HG03045 (cell line): ENCODE data around the gene PARD6G.

ENCODE experiments used
- ATAC-seq: cut with Tn5 transposase; IDR thresholded peaks from one replicate; pipeline ENCODE4 v1.9.1; 2021; ENCODE audit warnings: mild to moderate bottlenecking, moderate library complexity; ENCODE audit not compliant: unreplicated experiment

The PARD6G gene

DNA sequence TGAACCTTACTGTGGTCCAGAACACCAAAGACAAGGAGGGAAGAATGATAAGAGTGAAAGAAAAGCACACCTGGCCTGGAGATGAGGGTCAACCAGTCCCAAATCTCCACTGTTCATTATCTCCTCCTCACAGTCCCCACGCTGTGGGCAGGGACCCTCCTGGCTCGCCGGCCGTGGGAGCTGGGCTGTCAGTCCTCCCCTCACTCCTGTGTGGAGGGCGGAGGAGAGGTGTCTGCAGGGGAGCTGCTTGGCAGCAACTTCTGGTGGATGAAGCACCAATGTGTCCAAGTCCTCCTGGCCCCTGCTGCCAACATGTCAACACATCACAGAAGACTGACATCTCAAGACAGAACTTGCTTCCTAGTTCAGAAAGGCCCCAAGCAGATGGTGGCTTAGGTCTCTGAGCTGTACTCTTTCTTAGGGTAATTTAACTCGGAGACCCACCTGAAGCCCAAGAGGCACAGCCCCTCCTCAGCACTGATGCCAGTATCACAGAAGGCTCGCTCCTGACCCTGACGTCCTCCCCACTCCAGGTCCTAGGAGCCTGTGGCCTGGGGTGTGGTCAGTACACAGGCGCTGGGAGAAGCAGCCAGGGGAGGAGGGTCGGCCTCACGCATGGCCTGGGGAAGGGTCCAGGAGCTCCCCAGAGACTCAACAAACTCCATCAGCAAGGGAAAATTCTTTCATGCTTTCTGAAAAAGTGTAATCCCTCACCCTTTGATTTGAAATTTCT, 54.5 kb downstream of the PARD6G start:
- ATAC-seq: no peak

DNA sequence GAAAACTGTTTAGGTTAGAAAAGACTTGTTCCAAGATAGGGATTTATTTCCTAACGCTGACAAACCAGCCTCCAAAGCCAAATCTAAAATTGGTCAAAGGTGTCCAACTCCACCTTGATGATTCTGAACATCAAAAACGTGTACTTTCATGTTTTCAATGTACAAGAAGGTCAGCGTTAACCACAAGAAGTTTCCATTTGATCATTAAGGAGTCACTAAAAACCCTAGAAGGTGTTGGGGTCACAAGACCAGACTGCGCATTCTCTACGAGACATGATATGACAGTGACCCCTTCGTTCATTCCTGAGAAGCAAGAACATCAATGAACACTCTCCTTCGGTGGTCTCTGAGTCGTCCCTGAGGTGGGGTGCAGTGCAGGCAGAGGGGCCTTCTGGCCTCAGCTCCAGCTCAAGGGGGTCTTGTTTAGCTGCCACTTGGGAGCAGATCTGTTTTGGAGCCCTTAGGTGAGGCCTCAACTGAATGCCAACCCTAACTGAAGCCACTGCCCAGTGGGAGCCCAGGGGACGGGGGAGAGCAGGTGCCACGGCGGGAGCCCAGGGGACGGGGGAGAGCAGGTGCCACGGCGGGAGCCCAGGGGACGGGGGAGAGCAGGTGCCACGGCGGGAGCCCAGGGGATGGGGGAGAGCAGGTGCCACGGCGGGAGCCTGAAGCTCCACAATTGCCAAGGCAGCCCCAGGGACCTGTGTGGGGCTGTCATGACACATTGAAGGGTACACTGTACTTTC, 55.2 kb downstream of the PARD6G start:
- ATAC-seq: no peak

DNA sequence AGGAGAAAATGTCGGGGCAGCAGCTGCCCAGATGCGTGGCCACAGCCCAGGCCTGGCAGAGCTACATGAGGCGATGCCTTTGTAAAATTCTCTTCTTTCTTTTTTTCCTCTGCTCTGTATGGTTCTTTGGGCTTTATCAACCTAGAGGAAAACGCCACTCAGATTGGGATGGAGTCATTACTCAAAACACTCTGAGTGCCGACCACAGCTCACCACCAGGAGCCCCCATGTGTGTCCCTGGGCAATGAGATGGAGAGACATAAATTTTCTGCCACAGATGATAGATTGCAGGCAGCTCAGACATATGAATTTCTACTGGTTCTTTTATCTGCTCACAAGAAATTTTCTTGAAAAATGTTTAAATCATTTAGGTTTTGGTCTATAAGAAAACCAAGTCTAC, 56.0 kb downstream of the PARD6G start:
- no peak for ATAC-seq

DNA sequence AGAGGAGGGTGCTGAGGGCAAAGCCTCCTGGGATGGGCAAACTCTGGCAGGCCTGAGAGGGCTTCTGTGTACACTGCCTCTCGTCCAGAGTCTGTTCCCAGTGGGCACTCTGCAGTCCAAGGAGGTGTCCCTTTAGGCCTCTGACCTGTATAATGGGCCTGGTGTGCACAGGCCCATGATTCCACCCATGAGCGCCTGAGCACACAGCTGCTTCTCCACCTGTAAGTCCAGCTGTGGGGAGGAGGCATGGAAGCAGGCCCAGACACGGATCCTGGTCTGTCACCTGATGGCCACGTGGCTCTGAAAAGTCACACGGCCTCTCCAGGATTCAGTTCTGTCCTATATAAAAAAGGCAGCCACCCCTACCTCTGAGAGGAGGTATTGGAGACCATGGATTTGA, 57.0 kb downstream of the PARD6G start:
- ATAC-seq: no peak

DNA sequence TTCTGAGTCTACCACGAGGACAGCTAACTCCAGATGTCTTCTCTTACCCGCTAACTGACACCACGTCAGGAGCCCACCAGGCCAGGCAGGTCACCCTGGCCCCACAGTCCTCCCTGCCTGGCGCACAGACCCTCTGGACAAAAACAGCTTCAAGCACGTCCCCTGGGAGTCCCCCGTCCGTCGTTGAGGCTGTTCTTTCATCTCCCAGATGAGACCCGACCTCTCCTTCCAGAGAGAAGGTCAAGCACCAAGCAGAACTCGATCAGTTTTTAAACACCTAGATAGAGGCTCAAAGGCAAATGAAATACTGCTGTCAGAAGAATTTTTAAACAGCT, 57.8 kb downstream of the PARD6G start:
- ATAC-seq: no peak

DNA sequence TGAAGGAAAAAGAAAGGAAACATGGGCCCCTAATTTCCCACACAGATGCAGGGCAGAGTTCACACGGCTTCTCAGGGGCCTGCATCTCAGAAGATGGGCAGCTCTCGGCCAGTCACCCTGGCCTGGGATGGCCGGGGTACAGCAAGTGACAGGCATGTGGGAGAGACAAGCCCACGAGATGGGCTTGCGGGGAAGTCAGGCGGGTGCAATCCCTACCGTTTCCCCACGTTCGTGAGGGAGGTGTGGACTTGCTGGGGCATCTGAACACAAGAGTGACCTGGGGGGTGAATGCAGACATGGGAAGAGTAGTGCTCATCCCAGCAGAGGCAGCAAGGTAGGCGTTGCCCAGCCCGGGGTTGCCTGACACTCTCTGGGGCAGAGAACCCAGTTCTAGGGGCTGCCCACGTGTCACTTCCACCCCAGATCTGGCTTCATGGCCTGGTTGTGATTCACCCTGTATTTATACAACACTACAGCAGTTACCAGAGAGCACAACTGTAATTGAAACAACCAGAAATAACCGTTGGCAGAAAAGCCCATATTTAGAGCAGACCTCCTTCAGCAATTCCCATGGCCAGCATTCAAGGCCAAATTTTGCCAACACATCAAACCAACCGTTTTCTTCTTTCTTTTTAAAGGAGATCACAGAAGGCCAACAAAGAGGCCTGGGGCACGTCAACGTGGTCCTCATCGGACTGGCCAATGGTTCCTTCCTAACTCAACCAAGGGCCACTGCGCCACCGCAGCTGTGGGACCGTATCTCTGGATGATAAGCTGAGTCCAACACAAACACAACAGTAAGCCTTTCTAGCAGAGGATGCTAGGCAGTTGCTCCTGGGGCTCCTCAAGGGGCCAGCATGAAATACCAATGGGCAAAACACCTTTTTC, 58.4 kb downstream of the PARD6G start:
- no peak for ATAC-seq

DNA sequence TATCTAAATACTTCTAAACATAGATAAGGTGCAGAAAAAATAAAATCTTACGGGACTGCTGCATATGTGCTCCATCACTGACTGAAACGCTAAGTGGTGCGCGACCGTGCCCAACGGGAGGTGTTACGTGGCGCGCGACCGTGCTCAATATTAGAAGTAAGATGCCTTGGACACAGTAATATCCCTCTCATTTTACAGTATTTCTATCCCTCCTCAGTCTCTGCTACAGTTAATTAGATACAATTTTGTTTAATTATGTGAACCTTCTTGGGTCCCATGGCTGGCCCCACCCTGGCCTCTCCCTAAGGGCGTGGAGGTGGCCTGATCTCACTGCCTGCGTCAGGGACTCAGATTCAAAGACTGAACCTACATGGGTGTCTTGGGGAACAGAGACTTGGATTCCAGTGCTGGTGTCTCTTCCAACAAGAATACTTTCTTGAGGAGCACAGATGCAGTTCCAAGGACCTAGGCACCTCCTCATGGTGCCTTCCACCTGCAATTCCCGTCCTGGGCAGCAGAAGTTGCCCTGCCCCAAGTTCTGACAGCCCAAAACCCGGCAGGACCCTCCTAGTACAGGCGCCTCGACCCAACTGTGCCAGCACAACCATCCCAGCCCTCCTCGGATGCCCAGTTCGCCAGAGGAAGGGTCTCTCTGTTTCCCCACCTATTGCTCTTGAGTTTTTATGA, 59.2 kb downstream of the PARD6G start:
- no peak for ATAC-seq

DNA sequence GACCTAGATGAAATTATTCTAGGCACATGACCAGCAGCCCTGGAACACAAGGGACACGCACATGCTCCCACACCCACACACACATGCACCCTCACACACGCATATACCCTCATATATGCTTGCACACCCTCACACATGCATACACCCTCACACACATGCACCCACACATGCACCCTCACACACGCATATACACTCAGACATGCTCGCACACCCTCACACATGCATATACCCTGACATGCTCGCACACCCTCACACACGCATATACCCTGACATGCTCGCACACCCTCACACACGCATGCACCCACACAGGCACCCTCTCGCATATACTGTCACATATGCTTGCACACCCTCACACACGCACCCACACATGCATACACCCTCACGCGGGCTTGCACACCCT, 61.8 kb downstream of the PARD6G start:
- ATAC-seq: no peak

DNA sequence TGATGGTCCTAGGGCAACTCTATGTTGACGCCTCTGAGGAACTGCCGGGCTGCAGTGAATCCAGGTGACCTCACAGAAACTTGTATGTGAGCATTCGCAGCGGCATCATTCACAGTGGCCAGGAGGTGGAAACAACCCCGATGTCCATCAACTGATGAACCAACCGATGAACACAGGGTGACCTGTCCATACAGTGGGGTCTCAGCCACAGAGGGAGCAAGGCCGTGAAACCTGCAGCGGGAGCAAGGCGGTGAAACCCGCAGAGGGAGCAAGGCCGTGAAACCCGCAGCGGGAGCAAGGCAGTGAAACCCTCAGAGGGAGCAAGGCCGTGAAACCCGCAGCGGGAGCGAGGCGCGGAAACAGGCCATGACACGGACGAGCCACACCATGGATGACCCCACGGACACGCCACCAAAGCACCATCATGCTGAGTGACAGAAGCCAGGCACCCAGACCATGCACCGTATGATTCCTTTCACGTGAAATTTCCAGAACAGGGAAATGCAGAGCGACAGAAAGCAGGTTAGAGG, 63.0 kb downstream of the PARD6G start:
- no peak for ATAC-seq

DNA sequence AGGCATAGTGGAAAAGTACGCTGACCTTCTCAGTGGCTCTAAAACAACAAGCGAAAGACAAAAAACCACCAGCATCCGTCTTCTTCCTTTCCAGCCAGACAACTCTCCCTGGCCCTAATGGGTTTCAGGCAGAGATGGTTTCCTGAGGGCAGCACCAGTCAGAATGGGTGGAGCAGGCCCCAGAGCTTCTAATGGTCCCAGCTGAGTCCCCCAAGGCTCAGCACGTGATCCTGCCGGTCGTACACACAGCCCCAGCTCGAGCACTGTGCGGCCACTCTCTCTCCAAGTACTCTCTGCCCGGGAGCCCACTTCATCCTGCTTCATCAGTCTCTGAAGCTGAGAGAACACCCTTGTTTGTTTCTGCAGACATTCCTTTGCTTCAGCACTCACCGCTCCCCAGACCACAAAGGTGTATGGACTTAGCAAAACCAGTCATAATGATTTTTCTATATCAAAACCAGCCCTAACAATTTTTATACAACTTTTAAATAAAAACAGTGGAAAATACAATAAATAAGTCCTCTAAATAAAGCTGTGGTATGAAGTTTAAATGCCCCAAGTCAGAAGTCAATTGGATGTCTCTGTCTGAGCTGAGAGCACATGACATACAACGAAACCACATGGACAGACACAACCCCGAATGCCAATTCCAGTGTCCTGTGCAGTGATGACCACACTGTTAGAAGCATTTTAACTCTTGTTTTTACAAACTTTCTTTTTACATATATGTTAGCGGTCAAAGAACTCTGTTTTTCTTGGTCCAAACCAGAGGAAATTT, 63.9 kb downstream of the PARD6G start:
- no peak for ATAC-seq

DNA sequence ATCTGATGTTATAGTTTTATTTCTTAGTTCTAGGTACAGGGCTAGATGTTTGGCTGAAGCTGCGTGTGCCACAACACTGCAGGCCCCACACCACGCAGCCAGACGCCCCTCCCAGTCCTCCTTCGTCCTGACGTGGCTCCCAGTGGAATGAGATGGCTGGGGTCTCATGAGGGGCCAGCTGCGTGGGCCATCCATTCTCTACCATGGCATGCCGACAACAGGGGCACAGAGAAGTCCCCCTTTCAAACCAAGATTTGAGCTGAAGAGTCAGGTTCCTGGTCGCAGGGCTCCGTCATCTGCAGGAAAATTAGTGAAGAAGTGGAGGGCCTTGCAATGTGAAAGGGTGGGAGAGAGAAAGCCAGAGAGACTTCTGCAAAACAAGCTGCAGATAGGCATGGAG, 64.5 kb downstream of the PARD6G start:
- no peak for ATAC-seq

DNA sequence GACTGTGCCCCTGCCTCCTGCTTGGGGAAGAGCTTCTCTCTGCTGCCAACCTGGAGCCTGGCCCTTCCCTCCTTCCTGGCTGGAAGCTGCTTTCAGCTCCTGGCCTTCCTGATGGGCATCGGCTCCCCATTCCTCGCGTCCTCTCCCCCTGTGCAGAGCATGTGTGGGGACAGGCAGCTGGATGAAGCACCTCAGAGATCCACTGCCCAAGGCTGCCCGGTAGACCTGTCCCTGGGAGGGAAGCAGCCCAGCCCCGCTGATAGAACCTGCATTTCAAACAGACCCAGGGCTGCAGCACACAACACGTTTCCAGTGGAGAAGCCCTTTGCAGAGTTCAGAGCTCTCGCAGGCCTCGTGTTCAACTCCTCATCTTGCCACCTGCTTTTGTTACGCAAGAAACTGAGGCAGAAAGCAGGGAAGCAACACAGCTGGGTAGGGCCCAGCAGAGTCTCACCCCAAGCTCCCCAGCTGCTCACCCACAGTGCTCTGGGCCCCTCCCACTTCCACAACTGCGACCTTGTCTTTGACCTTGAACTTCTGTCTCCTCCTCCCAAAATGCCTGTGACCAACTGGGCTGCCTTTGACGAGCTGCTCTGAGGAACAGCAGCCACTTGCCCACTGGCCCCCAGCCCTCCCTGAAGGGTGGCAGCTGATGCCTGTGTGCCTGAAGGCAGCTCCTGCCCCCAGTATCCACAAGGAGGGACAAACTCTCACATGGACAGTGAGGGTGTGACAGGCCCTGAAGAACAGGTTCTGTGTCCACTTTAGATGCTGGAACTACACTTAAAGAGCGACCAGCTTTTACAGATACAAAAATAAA, 65.5 kb downstream of the PARD6G start:
- no peak for ATAC-seq

DNA sequence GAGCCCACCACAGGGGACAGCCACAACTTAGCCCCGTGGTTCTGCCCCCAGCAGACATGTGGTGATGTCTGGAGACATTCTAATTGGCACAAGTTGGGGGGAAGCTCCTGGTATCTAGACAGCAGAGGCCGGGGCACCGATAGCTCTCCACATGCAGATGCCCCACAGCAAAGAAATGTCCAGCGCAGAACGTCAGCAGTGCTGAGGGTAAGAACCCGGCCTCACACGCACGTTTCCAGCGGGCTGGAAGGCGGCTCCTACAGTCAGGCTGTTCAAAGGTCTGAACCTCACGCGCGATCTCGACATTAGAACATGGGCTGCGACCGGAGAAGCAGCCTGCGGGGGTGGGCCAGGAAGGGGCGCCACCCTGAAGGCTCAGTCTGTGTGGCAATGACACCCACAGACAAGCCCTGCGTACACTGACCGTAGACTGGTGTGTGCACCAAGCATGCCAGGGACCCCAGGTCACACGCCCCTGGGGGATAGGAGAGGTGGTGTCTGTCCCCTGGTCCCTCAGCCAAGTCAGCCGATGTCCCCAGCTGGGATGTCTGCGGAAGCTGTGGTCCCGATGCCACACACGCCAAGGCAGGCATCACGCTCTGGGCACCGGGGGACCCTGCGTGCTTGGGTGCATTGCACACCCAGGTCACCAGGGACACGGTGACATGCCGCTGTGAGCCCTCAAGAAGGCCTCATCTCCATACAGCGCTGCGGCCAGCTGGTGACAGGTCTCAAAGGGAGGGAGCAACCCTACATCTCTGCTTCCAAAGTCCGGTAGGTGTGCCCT, 66.3 kb downstream of the PARD6G start:
- no peak for ATAC-seq

DNA sequence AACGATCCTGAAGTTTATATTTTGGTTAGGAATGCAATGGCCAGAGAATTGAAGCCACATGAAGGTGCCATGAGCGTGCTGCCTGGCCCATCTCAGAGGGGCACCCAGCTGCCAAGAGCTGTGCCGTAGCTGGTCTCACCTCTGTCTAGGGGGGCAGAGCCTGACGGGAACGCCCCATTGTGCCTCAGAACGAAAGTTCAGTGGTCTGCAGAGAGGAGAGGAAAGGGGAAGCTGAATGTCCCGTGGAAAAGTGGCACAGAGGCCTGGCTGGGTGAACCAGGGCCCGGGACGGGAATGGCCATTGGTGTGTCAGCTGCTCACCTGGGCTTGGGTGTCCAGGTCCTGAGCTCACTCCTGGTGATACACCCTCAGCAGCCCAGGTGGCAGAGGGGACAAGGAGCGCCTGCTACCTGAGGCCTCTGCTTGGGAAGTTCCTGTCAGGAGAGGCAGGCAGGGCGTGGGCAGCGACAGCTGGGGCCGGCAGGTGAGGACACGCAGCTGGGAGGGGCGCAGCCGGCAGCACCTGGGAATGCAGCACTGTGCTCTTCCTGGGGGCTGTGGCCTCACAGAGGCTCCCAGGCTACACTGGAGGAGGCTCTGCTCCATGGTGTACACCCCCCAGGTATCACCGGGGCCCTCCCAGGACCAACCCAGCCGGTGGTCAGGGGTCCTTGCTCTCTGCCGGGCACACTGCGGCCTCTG, 67.3 kb downstream of the PARD6G start:
- ATAC-seq: no peak

DNA sequence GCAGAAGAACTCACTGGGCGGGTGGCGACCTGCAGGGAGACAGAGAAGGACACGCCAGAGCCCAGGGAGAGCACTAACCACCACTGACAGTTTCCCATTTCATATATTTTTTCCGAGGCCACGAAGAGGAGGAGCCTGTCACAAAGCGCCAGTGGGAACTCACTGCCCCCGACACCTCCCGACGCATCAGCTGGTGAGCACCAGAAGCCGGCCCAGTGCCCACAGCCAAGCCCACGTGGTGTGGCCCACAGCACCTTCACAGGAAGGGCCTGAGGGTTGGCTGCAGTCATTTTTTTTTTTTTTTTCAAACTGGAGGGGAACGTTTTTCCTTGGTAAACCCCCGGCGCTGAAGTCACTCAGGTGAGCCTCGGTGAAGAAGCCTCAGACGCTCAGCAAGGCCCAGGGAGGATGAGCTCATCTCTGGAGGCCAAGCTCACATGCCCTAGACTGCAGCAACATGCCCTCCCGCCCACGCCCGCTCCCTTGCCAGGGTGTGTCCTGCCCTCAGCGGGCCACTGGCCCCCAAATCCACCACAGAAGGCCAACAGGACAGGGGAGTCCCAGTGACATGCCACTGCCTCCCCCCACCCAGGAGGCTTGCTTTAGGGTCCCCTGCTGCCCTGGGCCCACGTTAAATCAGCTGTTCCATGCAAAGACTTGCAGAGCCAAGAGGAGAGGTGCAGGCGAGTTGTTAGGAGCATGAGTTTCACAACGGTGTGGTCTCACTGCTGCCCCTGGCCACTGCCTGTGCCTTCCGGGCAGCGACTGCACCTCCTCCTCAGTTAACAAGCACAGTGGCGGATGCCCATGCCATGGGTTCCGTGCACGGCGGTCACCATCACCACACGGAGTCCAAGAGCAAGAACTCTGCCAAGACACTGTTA, 68.1 kb downstream of the PARD6G start:
- no peak for ATAC-seq

DNA sequence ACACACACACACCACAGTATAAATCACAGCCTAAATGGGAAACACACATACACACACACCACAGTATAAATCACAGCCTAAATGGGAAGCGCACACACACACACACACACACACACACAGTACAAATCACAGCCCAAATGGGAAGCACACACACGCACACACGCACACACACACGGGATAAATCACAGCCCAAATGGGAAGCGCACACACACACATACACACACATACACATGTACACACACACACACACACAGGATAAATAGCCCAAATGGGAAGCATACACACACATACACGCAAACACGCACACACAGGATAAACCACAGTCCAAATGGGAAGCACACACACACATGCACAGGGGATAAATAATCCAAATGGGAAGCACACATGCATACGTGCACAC, 70.2 kb downstream of the PARD6G start:
- no peak for ATAC-seq
